CD4-positive, alpha-beta T cell (primary cell): ENCODE results near the gene HOXB8. TPM values are rescaled to one million over a fixed set of nuclear protein-coding genes. Genes with fewer than 3 reads are reported as not detected.

Experiments
- ATAC-seq: fragments of 200-7000 bp; cut with Tn5 transposase; one replicate; pipeline ENCODE4 v1.10.0; 2022; ENCODE audit warnings: mild to moderate bottlenecking; ENCODE audit not compliant: poor library complexity
- CTCF ChIA-PET: fragments of 350-600 bp; sonication (Branson Sonifier 250); formaldehyde crosslinking; loops from one replicate; lab custom pipeline; 2021; ENCODE audit warnings: antibody characterized with exemption, inconsistent platforms; lab: Charles Lee
- POLR2A ChIA-PET: fragments of 350-600 bp; sonication (Branson Sonifier 250); formaldehyde crosslinking; loops from one replicate; lab custom pipeline; 2021; ENCODE audit warnings: antibody characterized with exemption, inconsistent platforms; lab: Charles Lee
- DNase-seq, 14 experiments: peaks; one replicate each; pipeline ENCODE4 v3.0.0-alpha.2; 2013 to 2020; ENCODE audit warnings: mixed read lengths in 2 of 14
- H3K27ac ChIP-seq, 2 donors: one replicate each; pipeline versions ENCODE4 v1.5.1 to v1.7.0; 2013; ENCODE audit warnings: low read length in 2 of 2, low read depth in 1 of 2, mild to moderate bottlenecking in 1 of 2
- H3K27me3 ChIP-seq, 2 experiments: 1 replicate in 1 of 2; 2 replicates in 1 of 2; pipeline versions ENCODE4 v1.6.1 to v1.7.0; 2013; ENCODE audit warnings: low read length in 2 of 2, control low read depth in 1 of 2, mild to moderate bottlenecking in 1 of 2, moderate library complexity in 1 of 2; ENCODE audit not compliant: insufficient read depth in 2 of 2, control insufficient read depth in 1 of 2
- H3K36me3 ChIP-seq: one replicate; pipeline ENCODE4 v1.6.1; 2013; ENCODE audit warnings: low read length, control low read depth; ENCODE audit not compliant: insufficient read depth
- H3K4me1 ChIP-seq: one replicate; pipeline ENCODE4 v1.6.1; 2013; ENCODE audit warnings: low read length, control low read depth; ENCODE audit not compliant: insufficient read depth
- H3K4me3 ChIP-seq: one replicate; pipeline ENCODE4 v1.5.1; 2013; ENCODE audit warnings: mild to moderate bottlenecking, low read length, moderate library complexity
- H3K9me3 ChIP-seq, 2 experiments: 1 replicate in 1 of 2; 2 replicates in 1 of 2; pipeline versions ENCODE4 v1.6.1 to v1.7.0; 2013; ENCODE audit warnings: low read length in 2 of 2, mild to moderate bottlenecking in 2 of 2, control low read depth in 1 of 2, moderate library complexity in 1 of 2; ENCODE audit not compliant: control insufficient read depth in 1 of 2, insufficient read depth in 1 of 2
- H3K27ac Mint-ChIP-seq: one replicate; pipeline ENCODE4 v1.8.0; 2020; ENCODE audit warnings: mixed read lengths
- H3K27me3 Mint-ChIP-seq: one replicate; pipeline ENCODE4 v1.8.0; 2021; ENCODE audit warnings: mixed read lengths
- H3K36me3 Mint-ChIP-seq: one replicate; pipeline ENCODE4 v1.8.0; 2021; ENCODE audit warnings: low read depth, mixed read lengths
- H3K4me1 Mint-ChIP-seq: one replicate; pipeline ENCODE4 v1.8.0; 2021; ENCODE audit warnings: low read depth, mixed read lengths
- H3K4me3 Mint-ChIP-seq: one replicate; pipeline ENCODE4 v1.8.0; 2020; ENCODE audit warnings: mild to moderate bottlenecking, mixed read lengths
- H3K9me3 Mint-ChIP-seq: one replicate; pipeline ENCODE4 v1.8.0; 2020; ENCODE audit warnings: mixed read lengths
- CTCF ChIP-seq: fragments of 200-600 bp; IDR thresholded peaks from one replicate; pipeline ENCODE4 v1.8.0; 2022; ENCODE audit warnings: antibody characterized with exemption, mild to moderate bottlenecking
- intact Hi-C, 2 experiments: fragments of 100-400 bp; cut with DNase I in 1 of 2; cut with micrococcal nuclease in 1 of 2; formaldehyde crosslinking; loops; one replicate each; pipeline versions ENCODE4 v1.15.1 to v1.9.0; 2023 to 2025; cut with DNase I, micrococcal nuclease
- total RNA-seq, 174 experiments: library from RNA in 2 of 174; stranded (reverse) in 2 of 174; gene quantifications; one replicate each; pipeline ENCODE4 v1.2.3 and lab custom pipeline; 2021 to 2026

Gene HOXB8
- total RNA-seq, 2 experiments from 2014 or later = not detected

GRCh38 chr17:48577946-48578615 lies 37.0 kb downstream of the HOXB8 start, which contains the start of gene HOXB4:
Gene HOXB4, minus strand, starts transcription at chr17:48578350. Its CDS starts 31 bp downstream, at chr17:48578319.
- H3K4me1 ChIP-seq = peaks cover 61% of the 10 kb centered on the region
- peaks cover 42 to 45% of the 10 kb centered on the region in 2 experiments for H3K27me3 ChIP-seq
- peaks cover 81% of the 10 kb centered on the region for H3K27me3 Mint-ChIP-seq
- peaks cover 58% of the 10 kb centered on the region for H3K4me1 Mint-ChIP-seq
- intact Hi-C loops = no loop called here
- ChIA-PET CTCF (no interaction called here), POLR2A (no interaction called here)
- H3K36me3 Mint-ChIP-seq = no peaks in the 10 kb centered on the region
- H3K9me3 Mint-ChIP-seq = no peaks in the 10 kb centered on the region
- peak within 1 kb of the TSS; percentile 84 for H3K4me3 ChIP-seq
- no peak for TF ChIP-seq CTCF
- ATAC-seq (peak; percentile 72), DNase-seq (peak in 13 of 14 experiments; percentile 31 to 84 (median 48))
- peak within 1 kb of the TSS in 1 of 2 donors; percentile 36 for H3K27ac ChIP-seq
- no peak within 1 kb of the TSS for H3K27ac Mint-ChIP-seq
- no peaks in the 10 kb centered on the region for H3K36me3 ChIP-seq
- H3K9me3 ChIP-seq = peaks cover 0 to 3% of the 10 kb centered on the region in 2 experiments
- peak within 1 kb of the TSS; percentile 92 for H3K4me3 Mint-ChIP-seq

DNA sequence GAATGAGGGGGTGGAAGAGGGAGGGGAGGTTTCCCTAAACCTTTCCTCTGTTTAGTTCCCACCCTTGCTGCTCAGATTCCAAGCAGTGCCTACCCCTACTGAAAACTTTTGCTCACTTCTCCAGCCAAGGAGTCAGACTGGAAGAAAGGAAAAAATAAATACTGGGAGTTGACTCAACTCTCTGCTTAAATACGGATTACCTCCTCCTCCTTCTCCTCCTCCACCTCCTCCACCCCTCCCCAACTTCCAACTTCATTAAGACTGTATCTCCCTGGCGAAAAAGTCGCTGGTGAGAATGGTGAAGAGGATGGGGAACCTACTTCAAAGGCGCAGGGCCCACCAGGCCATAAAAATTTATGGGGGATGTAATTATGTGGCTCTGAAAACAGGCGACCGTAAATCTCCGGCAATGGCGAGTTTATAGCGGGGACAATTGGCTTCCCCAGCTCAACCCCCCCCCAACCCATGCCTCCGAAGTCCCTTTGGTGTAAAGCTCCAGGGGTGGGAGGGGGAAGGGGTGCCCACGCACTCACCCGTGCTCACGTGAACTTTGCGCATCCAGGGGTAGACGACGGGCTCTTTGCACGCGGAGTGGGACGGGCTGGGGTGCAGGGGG lies 37.7 kb downstream of the HOXB8 start:
- Histone ChIP-seq H3K9me3 (peaks cover 0 to 3% of the 10 kb centered on the region in 2 experiments), H3K27me3 (peaks cover 36 to 38% of the 10 kb centered on the region in 2 experiments), H3K4me3 (peak overlapping the region; percentile 84), H3K36me3 (no peaks in the 10 kb centered on the region), H3K4me1 (peaks cover 57% of the 10 kb centered on the region), H3K27ac (no peak overlapping the region)
- Mint-ChIP-seq H3K4me1 (peaks cover 51% of the 10 kb centered on the region), H3K27me3 (peaks cover 76% of the 10 kb centered on the region), H3K4me3 (peak overlapping the region; percentile 79), H3K27ac (no peak overlapping the region), H3K36me3 (no peaks in the 10 kb centered on the region), H3K9me3 (no peaks in the 10 kb centered on the region)
- CTCF ChIA-PET = no interaction called here
- POLR2A ChIA-PET = no interaction called here
- peak; percentile 23 for ATAC-seq
- no peak for TF ChIP-seq CTCF
- DNase-seq = peak in 3 of 14 experiments; percentile 22 to 59 (median 50)
- intact Hi-C loops = no loop called here

- Histone ChIP-seq H3K4me1 (peaks cover 50% of the 10 kb centered on the region), H3K36me3 (no peaks in the 10 kb centered on the region), H3K4me3 (peak overlapping the region; percentile 84), H3K9me3 (peaks cover 0 to 3% of the 10 kb centered on the region in 2 experiments), H3K27me3 (peaks cover 31 to 32% of the 10 kb centered on the region in 2 experiments), H3K27ac (no peak overlapping the region)
- Mint-ChIP-seq H3K27me3 (peaks cover 74% of the 10 kb centered on the region), H3K27ac (no peak overlapping the region), H3K4me1 (peaks cover 48% of the 10 kb centered on the region), H3K4me3 (peak overlapping the region; percentile 79), H3K9me3 (no peaks in the 10 kb centered on the region), H3K36me3 (no peaks in the 10 kb centered on the region)
- intact Hi-C loops = no loop called here
- no peak for TF ChIP-seq CTCF
- ATAC-seq = no peak
- CTCF ChIA-PET = no interaction called here
- POLR2A ChIA-PET = no interaction called here
- DNase-seq = peak in 1 of 14 experiments; percentile 20
These were observed 38.4 kb downstream of the HOXB8 start for GRCh38 chr17:48576479-48577309.
